CD4-positive, alpha-beta T cell treated with Interleukin-6 at 100 ng/mL for 8 hours (primary cell): ENCODE results near the gene DNMT1.

Experiments
- DNase-seq: peaks from one replicate; pipeline ENCODE4 v3.0.0-alpha.2; 2020; ENCODE audit warnings: mixed read lengths, low spot score

The DNMT1 gene

DNA sequence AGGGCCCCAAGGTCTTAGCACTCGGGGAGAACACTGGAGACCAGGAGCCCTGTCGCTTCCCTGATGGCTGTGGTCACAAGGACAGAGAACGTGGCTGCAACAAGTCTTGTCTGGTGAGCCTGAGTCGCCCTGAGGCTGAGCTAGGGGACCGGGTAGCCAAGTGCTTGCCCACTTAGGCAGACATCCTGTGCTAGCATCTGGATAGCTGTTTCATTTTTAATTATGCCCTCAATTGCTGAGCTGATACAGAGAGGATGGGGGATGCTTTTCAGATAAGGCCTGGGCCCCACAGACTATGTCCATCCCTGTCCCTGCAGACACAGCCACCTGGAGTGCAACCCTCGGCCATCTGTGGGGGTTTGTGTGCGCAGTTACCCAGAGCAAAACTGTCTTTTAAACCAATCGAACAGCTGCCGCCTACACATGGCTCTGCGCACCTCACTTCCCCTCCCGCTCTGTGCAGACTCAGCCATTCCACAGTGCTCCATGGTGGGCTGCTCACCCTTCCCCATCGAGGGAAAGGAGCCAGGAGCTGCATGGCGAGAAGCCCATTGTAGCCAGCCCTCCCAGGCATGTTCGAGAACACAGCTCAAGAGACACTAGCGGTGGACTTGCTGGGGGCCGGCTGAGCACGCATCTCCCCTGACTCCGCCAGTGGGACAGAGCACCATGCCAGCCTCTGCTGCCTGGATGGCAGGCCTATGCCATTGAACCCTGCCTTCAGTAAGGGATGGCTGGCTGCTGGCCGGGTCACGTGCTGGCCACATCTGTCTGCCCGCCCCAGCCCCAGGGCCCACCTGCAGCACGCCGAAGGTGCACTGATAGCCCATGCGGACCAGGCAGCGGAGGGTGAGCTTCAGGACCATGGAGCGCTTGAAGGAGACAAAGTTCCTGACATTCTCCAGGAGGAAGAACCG, 55.6 kb downstream of the DNMT1 start:
- no peak for DNase-seq

- DNase-seq: no peak
Measured at GRCh38 chr19:10137751-10138682, 56.7 kb downstream of the DNMT1 start.

DNA sequence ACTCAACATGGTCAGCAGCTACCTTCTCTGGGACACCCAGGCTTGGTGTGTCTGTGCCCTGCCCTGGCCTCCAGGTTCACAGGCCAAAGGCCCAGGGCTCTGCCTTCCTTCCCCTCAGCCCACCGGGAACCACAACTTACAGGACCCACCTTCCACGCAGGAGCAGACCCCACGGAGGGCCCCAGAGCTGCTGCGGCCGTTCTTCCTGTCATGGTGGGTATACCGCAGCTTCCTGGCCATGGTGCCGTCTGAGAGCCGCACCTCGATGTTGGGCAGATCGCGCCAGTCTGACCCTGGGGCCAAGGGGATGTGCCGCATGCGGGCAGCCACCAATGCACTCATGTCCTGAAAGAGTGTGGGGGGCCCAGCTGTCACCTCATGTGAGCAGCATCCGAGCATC, 57.8 kb downstream of the DNMT1 start:
- no peak for DNase-seq

- DNase-seq: no peak
Measured at GRCh38 chr19:10135551-10136334, 59.0 kb downstream of the DNMT1 start.

DNA sequence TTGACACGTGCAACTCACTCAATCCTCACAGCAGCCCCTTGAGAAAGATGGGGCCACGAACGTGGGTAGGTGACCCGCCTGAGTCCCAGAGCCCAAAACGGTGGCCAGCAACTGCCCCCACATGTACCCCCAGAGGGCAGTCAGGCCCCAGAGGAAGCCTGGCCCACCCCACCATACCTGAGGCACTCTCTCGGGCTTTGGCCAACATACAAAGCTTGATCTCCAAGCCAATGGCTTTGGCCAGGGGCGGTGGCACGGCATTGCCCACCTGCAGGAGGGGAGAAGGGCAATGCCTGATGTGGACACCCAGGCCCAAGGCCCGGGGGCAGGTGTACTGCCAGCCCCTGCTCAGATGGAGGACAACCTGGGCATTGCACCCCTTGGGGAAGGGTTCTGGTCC, 60.7 kb downstream of the DNMT1 start:
- no peak for DNase-seq

- DNase-seq: no peak
Measured at GRCh38 chr19:10133596-10133995, 61.2 kb downstream of the DNMT1 start.

GRCh38 chr19:10132905-10133304, 61.8 kb downstream of the DNMT1 start:
- no peak for DNase-seq

GRCh38 chr19:10126213-10126639, 68.5 kb downstream of the DNMT1 start:
- no peak for DNase-seq

DNA sequence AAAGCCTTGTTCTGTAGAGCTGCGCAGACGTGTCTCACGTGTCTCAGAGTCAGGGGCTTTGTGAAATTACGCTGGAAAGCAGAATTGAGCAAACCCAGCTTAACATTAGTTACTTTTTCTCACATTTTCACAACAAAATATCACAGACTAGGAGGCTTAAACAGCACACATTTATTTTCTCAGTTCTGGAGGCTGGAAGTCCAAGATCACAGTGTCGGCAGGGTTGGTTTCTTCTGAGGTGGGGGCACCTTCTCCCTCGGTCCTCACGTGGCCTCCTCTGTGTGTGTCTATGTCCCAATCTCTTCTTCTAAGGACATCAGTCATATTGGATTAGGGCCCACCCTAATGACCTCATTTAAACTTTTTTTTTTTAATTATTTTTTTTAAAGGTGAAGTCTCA, 70.3 kb downstream of the DNMT1 start:
- DNase-seq: no peak

GRCh38 chr19:10122045-10122444, 72.7 kb downstream of the DNMT1 start:
- no peak for DNase-seq

DNA sequence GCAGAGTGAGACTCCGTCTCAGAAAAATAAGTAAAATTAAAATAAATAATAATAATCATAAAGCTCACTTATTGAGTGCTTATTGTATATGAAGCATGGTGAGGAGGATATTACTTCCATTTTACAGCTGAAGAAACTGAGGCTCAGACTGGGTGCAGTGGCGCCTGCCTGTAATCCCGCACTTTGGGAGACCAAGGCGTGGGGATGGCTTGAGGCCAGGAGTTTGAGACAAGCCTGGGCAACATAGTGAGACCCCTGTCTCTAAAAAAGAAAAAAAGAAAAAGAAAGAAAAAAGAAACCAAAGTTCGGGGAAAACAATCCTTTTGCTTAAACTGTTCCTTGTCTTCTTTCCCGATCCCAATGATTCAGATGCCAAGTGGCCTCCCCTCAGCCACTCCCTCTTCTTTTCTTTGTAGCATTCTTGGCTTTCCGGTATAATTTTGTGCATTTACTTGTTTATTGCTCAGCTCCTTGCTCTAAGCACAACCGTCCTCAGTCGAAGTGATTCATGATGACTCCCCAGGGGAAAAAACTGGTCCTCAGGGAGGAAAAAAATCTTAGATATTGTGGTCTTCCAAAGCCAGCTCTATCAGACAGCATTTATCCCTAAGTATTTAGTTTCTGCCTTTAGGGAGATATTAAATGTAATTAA, 74.1 kb downstream of the DNMT1 start:
- no peak for DNase-seq

- no peak for DNase-seq
Measured at GRCh38 chr19:10118960-10119359, 75.8 kb downstream of the DNMT1 start.

DNA sequence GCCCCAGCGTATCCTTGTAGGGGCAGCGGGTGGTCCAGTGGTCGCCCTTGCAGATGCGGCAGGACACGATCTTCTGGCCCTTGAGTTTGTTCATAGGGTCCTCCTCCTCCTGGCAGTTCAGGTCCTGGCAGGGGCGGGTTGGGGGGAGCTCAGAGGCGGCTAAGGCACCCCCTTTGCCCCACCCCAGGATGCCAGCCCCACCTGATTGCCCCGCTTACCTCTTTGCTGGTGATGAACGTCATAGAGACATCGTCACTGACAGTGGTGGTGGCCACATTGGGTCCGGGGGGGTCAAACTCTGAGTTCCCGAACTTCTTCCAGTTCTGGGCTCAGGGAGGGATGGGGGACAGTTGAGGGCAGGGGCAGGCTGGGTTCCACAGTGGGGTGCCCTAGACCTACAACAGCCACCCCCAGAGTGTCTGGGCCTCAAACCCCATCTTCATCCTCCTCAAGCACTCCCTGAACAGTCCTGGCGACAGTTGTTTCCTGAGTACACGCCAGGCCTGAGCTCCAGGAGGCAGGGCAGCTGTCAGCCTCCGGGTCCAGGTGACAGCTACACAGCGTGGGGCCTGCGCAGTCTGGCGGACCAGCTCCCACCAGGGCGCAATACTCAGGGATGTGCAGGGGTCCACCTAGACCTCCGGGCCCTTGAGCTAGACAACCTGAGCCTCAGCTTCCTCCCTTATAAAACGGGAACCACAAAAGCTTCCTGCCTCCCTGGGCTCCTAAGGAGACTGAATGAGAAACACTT, 77.7 kb downstream of the DNMT1 start:
- no peak for DNase-seq

- no peak for DNase-seq
Measured at GRCh38 chr19:10116085-10116865, 78.5 kb downstream of the DNMT1 start.

DNA sequence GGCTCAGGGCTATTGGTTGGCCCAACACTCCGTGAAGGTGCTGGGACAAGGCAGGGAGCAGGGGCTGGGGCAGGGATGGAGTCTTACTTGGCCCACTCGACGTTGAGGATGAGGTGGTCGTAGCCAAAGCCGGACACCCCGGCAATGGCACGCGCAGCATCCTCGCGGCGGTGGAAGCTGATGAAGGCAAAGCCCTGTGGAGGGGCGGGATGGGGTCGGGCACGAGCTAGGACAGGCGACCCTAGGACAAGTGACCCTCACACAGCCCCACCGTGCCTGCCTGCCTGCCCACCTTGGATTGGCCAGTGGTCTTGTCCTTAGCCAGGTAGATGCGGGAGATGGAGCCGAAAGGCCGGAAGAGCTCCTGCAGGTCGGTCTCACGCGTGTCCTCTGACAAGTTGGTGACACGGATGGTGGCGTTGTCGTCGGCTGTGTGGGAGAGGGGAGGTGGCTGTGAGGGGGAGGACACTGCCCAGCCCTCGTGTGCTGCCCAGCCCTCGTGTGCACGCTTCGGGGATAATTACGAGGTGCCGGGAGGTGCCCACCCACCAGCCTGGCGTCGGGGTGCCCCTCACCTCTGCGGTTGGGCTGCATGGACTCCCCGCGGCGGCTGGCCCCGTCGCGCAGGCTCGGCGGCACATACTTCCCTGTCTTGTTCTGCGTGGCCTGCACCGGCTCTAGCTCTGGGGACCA, 79.2 kb downstream of the DNMT1 start:
- DNase-seq: no peak

GRCh38 chr19:10114651-10115391, 79.9 kb downstream of the DNMT1 start:
- DNase-seq: no peak

- no peak for DNase-seq
Measured at GRCh38 chr19:10113964-10114650, 80.6 kb downstream of the DNMT1 start.

DNA sequence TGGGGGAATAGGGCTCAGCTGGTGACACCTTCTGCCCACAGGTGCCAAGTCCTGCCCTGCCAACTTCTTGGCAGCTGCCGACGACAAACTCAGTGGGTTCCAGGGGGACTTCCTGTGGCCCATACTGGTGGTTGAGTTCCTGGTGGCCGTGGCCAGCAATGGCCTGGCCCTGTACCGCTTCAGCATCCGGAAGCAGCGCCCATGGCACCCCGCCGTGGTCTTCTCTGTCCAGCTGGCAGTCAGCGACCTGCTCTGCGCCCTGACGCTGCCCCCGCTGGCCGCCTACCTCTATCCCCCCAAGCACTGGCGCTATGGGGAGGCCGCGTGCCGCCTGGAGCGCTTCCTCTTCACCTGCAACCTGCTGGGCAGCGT, 81.2 kb downstream of the DNMT1 start:
- DNase-seq: no peak
